HAP-1 (cell line): ENCODE data around the gene FGGY.

Source experiments
- DNase-seq, 2 experiments: peaks; one replicate each; pipeline ENCODE4 v3.0.0-alpha.2; 2016 to 2020; ENCODE audit warnings: low spot score in 2 of 2
- H3K27me3 ChIP-seq: fragments of 250-450 bp; sonication (Bioruptor Pico); 2 replicates; pipeline ENCODE4 v1.5.1; 2020; ENCODE audit warnings: low read depth, mild to moderate bottlenecking, moderate library complexity
- H3K36me3 ChIP-seq: fragments of 250-450 bp; sonication (Bioruptor Pico); replicated peaks from 2 replicates; pipeline ENCODE4 v1.5.1; 2020; ENCODE audit warnings: mild to moderate bottlenecking
- H3K4me1 ChIP-seq: fragments of 250-450 bp; sonication (Bioruptor Pico); 2 replicates; pipeline ENCODE4 v1.5.1; 2020; ENCODE audit warnings: mild to moderate bottlenecking
- H3K4me3 ChIP-seq: fragments of 250-450 bp; sonication (Bioruptor Pico); 2 replicates; pipeline ENCODE4 v1.5.1; 2020; ENCODE audit warnings: mild to moderate bottlenecking, moderate library complexity
- H3K9me3 ChIP-seq: fragments of 250-450 bp; sonication (Bioruptor Pico); 2 replicates; pipeline ENCODE4 v1.5.1; 2020; ENCODE audit warnings: mild to moderate bottlenecking, moderate library complexity
- in situ Hi-C: fragments of 300-500 bp; cut with MboI; formaldehyde crosslinking; loops from 3 replicates; pipeline ENCODE4 v1.14.3; 2020; ENCODE audit warnings: low sequenced_read_pairs, inconsistent platforms, mixed read lengths

Gene FGGY

GRCh38 chr1:59399642-59400041, 102.7 kb downstream of the FGGY start:
- in situ Hi-C loops: no loop called here
- Histone ChIP-seq H3K36me3 (no peaks in the 10 kb centered on the region), H3K4me1 (no peaks in the 10 kb centered on the region), H3K9me3 (no peaks in the 10 kb centered on the region), H3K27me3 (no peaks in the 10 kb centered on the region), H3K4me3 (no peak overlapping the region)
- DNase-seq: no peak

GRCh38 chr1:59401581-59401980, 104.7 kb downstream of the FGGY start:
- H3K4me3 ChIP-seq: no peak overlapping the region
- in situ Hi-C loops: no loop called here

GRCh38 chr1:59404796-59405195, 107.9 kb downstream of the FGGY start:
- no peaks in the 10 kb centered on the region for H3K36me3 ChIP-seq
- H3K4me1 ChIP-seq: peaks cover 4% of the 10 kb centered on the region
- no peaks in the 10 kb centered on the region for H3K27me3 ChIP-seq
- no peak overlapping the region for H3K4me3 ChIP-seq
- H3K9me3 ChIP-seq: no peaks in the 10 kb centered on the region
- in situ Hi-C loops: no loop called here
- no peak for DNase-seq

More at GRCh38 chr1:59401581-59401980, 104.7 kb downstream of the FGGY start:
- Histone ChIP-seq H3K4me1 (no peaks in the 10 kb centered on the region), H3K9me3 (no peaks in the 10 kb centered on the region), H3K36me3 (no peaks in the 10 kb centered on the region), H3K27me3 (no peaks in the 10 kb centered on the region)
- DNase-seq: no peak

GRCh38 chr1:59406437-59407164, 109.7 kb downstream of the FGGY start:
- Histone ChIP-seq H3K9me3 (no peaks in the 10 kb centered on the region), H3K4me3 (no peak overlapping the region), H3K4me1 (peaks cover 4% of the 10 kb centered on the region), H3K36me3 (no peaks in the 10 kb centered on the region), H3K27me3 (no peaks in the 10 kb centered on the region)
- in situ Hi-C loops: no loop called here
- DNase-seq: no peak

- Histone ChIP-seq H3K36me3 (no peaks in the 10 kb centered on the region), H3K27me3 (no peaks in the 10 kb centered on the region), H3K9me3 (no peaks in the 10 kb centered on the region), H3K4me3 (no peak overlapping the region), H3K4me1 (peaks cover 4% of the 10 kb centered on the region)
- in situ Hi-C loops: no loop called here
- peak in 1 of 2 experiments; percentile 15 for DNase-seq
Measured at GRCh38 chr1:59408608-59409240, 111.8 kb downstream of the FGGY start.

GRCh38 chr1:59409549-59409948, 112.7 kb downstream of the FGGY start:
- Histone ChIP-seq H3K27me3 (no peaks in the 10 kb centered on the region), H3K36me3 (no peaks in the 10 kb centered on the region), H3K4me3 (no peak overlapping the region), H3K4me1 (peaks cover 4% of the 10 kb centered on the region), H3K9me3 (no peaks in the 10 kb centered on the region)
- in situ Hi-C loops: no loop called here
- no peak for DNase-seq

GRCh38 chr1:59409986-59410385, 113.1 kb downstream of the FGGY start:
- in situ Hi-C loops: no loop called here
- peaks cover 4% of the 10 kb centered on the region for H3K4me1 ChIP-seq
- H3K36me3 ChIP-seq: no peaks in the 10 kb centered on the region
- no peak overlapping the region for H3K4me3 ChIP-seq
- H3K27me3 ChIP-seq: no peaks in the 10 kb centered on the region
- no peaks in the 10 kb centered on the region for H3K9me3 ChIP-seq
- no peak for DNase-seq

GRCh38 chr1:59410457-59410856, 113.6 kb downstream of the FGGY start:
- Histone ChIP-seq H3K27me3 (no peaks in the 10 kb centered on the region), H3K36me3 (no peaks in the 10 kb centered on the region), H3K9me3 (no peaks in the 10 kb centered on the region), H3K4me3 (no peak overlapping the region), H3K4me1 (peaks cover 4% of the 10 kb centered on the region)
- in situ Hi-C loops: no loop called here
- no peak for DNase-seq

GRCh38 chr1:59411147-59411546, 114.3 kb downstream of the FGGY start:
- Histone ChIP-seq H3K27me3 (no peaks in the 10 kb centered on the region), H3K4me3 (no peak overlapping the region), H3K36me3 (no peaks in the 10 kb centered on the region), H3K9me3 (no peaks in the 10 kb centered on the region), H3K4me1 (peaks cover 4% of the 10 kb centered on the region)
- no peak for DNase-seq
- in situ Hi-C loops: no loop called here

GRCh38 chr1:59412718-59413326, 115.9 kb downstream of the FGGY start:
- H3K4me1 ChIP-seq: peaks cover 4% of the 10 kb centered on the region
- no peak overlapping the region for H3K4me3 ChIP-seq
- DNase-seq: no peak
- no peaks in the 10 kb centered on the region for H3K9me3 ChIP-seq
- no peaks in the 10 kb centered on the region for H3K36me3 ChIP-seq
- no peaks in the 10 kb centered on the region for H3K27me3 ChIP-seq
- in situ Hi-C loops: no loop called here

- in situ Hi-C loops: no loop called here
- H3K9me3 ChIP-seq: no peaks in the 10 kb centered on the region
- no peaks in the 10 kb centered on the region for H3K27me3 ChIP-seq
- no peaks in the 10 kb centered on the region for H3K36me3 ChIP-seq
- H3K4me3 ChIP-seq: no peak overlapping the region
- peaks cover 7% of the 10 kb centered on the region for H3K4me1 ChIP-seq
- DNase-seq: no peak
Measured at GRCh38 chr1:59413327-59413720, 116.4 kb downstream of the FGGY start.

- H3K9me3 ChIP-seq: no peaks in the 10 kb centered on the region
- no peak for DNase-seq
- H3K4me1 ChIP-seq: peaks cover 15% of the 10 kb centered on the region
- in situ Hi-C loops: no loop called here
- H3K27me3 ChIP-seq: no peaks in the 10 kb centered on the region
- H3K36me3 ChIP-seq: no peaks in the 10 kb centered on the region
- no peak overlapping the region for H3K4me3 ChIP-seq
Measured at GRCh38 chr1:59414406-59415133, 117.7 kb downstream of the FGGY start.

GRCh38 chr1:59415286-59415850, 118.5 kb downstream of the FGGY start:
- Histone ChIP-seq H3K27me3 (no peaks in the 10 kb centered on the region), H3K4me1 (peaks cover 20% of the 10 kb centered on the region), H3K9me3 (no peaks in the 10 kb centered on the region), H3K36me3 (no peaks in the 10 kb centered on the region), H3K4me3 (no peak overlapping the region)
- in situ Hi-C loops: no loop called here
- no peak for DNase-seq
